Spleen (tissue), 11 donors: ENCODE results near the gene NDUFA11. TPM values are rescaled to one million over a fixed set of nuclear protein-coding genes. Genes with fewer than 3 reads are reported as not detected.

Experiments used
- DNase-seq: peaks from one replicate; pipeline ENCODE4 v3.0.0-alpha.2; 2020
- H3K27ac ChIP-seq, 8 donors: fragments of 200-600 bp; sonication (generic) in 7 of 8; 1 replicate in 4 of 8; 2 replicates in 4 of 8; pipeline versions ENCODE4 v1.5.0 to v1.8.0; 2016 to 2021; ENCODE audit warnings: inconsistent platforms in 4 of 8, mild to moderate bottlenecking in 4 of 8, moderate library complexity in 1 of 8
- H3K27me3 ChIP-seq, 7 donors: fragments of 200-600 bp; sonication (generic) in 6 of 7; replicated peaks in 1 of 7; 1 replicate in 4 of 7; 2 replicates in 3 of 7; pipeline versions ENCODE4 v1.5.0 to v1.8.0; 2016 to 2021; ENCODE audit warnings: inconsistent platforms in 3 of 7, mild to moderate bottlenecking in 1 of 7
- H3K36me3 ChIP-seq, 6 donors: fragments of 200-600 bp; sonication (generic) in 5 of 6; 1 replicate in 4 of 6; 2 replicates in 2 of 6; pipeline versions ENCODE4 v1.5.0 to v1.8.0; 2016 to 2021; ENCODE audit warnings: inconsistent platforms in 2 of 6
- H3K4me1 ChIP-seq, 6 donors: fragments of 200-600 bp; sonication (generic) in 5 of 6; 1 replicate in 3 of 6; 2 replicates in 3 of 6; pipeline versions ENCODE4 v1.5.0 to v1.8.0; 2016 to 2021; ENCODE audit warnings: inconsistent platforms in 3 of 6
- H3K4me3 ChIP-seq, 8 donors: fragments of 200-600 bp; sonication (generic) in 7 of 8; 1 replicate in 4 of 8; 2 replicates in 4 of 8; pipeline versions ENCODE4 v1.5.0 to v1.8.0; 2016 to 2021; ENCODE audit warnings: inconsistent platforms in 4 of 8, mild to moderate bottlenecking in 4 of 8, moderate library complexity in 2 of 8
- H3K9me3 ChIP-seq, 8 donors: fragments of 200-600 bp; sonication (generic) in 7 of 8; 1 replicate in 4 of 8; 2 replicates in 4 of 8; pipeline versions ENCODE4 v1.5.0 to v1.8.0; 2016 to 2021; ENCODE audit warnings: inconsistent platforms in 4 of 8
- CTCF ChIP-seq, 11 experiments: fragments of 200-600 bp in 7 of 11; fragments of 450-650 bp in 4 of 11; sonication (generic) in 4 of 11; IDR thresholded peaks in 8 of 11; conservative IDR thresholded peaks in 3 of 11; 1 replicate in 7 of 11; 2 replicates in 4 of 11; pipeline versions ENCODE4 v1.4.0 to v1.8.0; 2016 to 2021; ENCODE audit warnings: antibody characterized with exemption in 11 of 11, inconsistent platforms in 4 of 11, mild to moderate bottlenecking in 1 of 11
- POLR2A ChIP-seq, 3 donors: fragments of 450-650 bp; IDR thresholded peaks; one replicate each; pipeline ENCODE4 v1.5.1; 2017; ENCODE audit warnings: antibody characterized with exemption in 3 of 3, mild to moderate bottlenecking in 1 of 3
- POLR2AphosphoS5 ChIP-seq, 3 donors: sonication (generic); formaldehyde crosslinking; IDR thresholded peaks; one replicate each; pipeline ENCODE4 v1.5.1; 2017; ENCODE audit warnings: antibody characterized with exemption in 3 of 3
- WGBS, 5 donors: extraction: QIAGEN DNeasy Blood & Tissue Kit in 3 of 5; methylation state at CpG; one replicate each; pipeline versions ENCODE4 v1.1.5 to v1.1.7; 2013 to 2018; 5-methylcytosine and 5-hydroxymethylcytosine counted together
- intact Hi-C: fragments of 100-400 bp; cut with DNase I; formaldehyde crosslinking; loops from one replicate; pipeline ENCODE4 v1.15.0; 2023; ENCODE audit warnings: low total_unique reads
- polyA plus RNA-seq, 3 donors: library from polyadenylated mRNA; stranded (reverse); fragments of 200-250 nt; gene quantifications; one replicate each; pipeline ENCODE4 v1.2.1, GENCODE V29; 2013
- total RNA-seq, 7 donors: library from RNA; depleted of rRNA in 3 of 7; stranded (reverse); fragments of >200 nt in 3 of 7; fragmentation: NEBNext Ultra II Directional in 4 of 7; extraction: Animal tissue kit (Norgen Biotek cat#: 25700) in 4 of 7; gene quantifications; one replicate each; pipeline versions ENCODE4 v1.1.0 to v1.2.1, GENCODE V29; 2016 to 2021
- donor health status: healthy with polysubstance abuse.
- donor health status: DM: no; HTN: no; CAD: no; lungs with moderate emphysema.
- donor health status: DM: no; HTN: no; CAD: no.
- donor health status: Bipolar disorder and iron deficiency.
- donor health status: healthy.
- donor health status: DM: no; HTN: no; CAD: no.
- donor health status: DM: yes; HTN: yes; CAD: no.

Gene NDUFA11
- total and polyA plus RNA-seq, 10 donors = 83.8 to 377 (median 123) TPM

DNA sequence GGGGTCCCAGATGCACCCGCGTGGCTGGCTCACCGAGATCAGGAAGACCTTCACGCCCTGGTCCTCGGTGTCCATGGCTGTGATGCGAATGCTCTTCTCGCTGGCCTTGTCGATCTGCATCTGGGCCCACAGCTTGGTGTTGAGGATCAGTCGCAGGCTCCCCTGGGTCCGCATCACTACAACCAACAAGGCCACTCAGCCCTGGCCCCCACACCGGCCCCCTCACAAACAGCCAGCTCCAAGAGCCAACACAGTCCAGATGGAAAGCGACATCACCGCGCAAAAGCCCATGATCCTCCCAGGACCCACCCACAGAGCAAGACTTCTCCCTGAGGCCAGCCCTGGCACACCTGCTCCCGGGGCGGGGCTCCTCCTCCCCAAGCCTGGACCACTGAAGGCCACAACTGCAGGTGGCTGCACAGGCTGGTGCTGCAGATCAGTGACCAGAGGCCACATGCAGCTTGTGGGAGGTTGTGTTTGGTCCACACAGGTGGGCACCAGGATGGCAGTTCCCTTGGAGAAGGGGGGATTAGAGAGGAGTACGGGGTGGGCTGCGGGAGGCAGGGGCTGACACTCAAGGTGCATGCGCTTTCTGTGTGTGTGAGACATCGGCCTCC lies 15.0 kb upstream of the NDUFA11 start:
- DNase-seq = no peak
- TF ChIP-seq POLR2AphosphoS5 (IDR thresholded peaks at IDR 0.05) = peak in 1 of 3 donors; percentile 25
- no peak for TF ChIP-seq POLR2A (IDR thresholded peaks at IDR 0.05)
- Histone ChIP-seq H3K4me3 (no peak overlapping the region), H3K9me3 (no peaks in the 10 kb centered on the region), H3K27me3 (no peaks in the 10 kb centered on the region), H3K27ac (no peak overlapping the region), H3K4me1 (peaks cover 0 to 14% (median 10%) of the 10 kb centered on the region in 6 donors), H3K36me3 (peaks cover 12 to 100% (median 87%) of the 10 kb centered on the region in 6 donors)
- 96 to 100% (median 97%) methylated on average over 15 to 20 of the region's 20 CpGs for WGBS, 5 donors
- intact Hi-C loops = no loop called here

DNA sequence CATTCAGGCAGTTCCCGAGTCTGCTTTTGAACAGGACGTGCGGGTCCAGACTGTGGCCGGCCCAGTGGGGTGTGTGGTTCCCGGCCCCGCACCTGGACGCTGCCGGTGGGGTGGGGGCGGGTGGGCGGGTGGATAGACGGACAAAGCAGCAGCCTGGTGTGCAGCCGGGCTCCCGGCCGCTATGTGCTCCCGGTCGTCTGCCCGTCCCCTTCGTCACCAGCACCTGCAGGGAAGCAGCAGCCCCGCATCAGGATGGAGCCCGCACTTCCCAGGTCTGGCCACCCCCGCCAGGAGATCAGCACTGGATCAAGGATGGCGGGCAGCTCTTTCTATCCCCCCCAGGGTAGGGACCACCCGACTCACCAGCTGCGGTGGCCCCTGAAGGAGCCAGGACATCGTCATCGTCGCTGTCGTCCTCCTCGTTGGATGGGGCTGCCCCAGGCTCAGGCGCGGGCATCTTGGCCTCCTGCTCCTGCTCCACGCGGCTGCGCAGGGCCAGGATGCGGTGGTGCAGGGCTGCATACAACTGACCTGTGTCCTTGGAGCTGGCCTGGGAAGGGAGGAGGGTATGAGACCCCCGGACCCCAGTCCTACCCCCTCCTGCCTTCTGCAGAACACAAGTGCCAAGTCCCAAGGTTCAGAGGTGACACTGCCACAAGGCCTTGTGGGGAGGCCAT lies 14.0 kb upstream of the NDUFA11 start:
- TF ChIP-seq POLR2AphosphoS5 (IDR thresholded peaks at IDR 0.05) (peak in 1 of 3 donors; percentile 51), POLR2A (IDR thresholded peaks at IDR 0.05) (no peak)
- Histone ChIP-seq H3K9me3 (no peaks in the 10 kb centered on the region), H3K36me3 (peaks cover 12 to 97% (median 77%) of the 10 kb centered on the region in 6 donors), H3K4me3 (no peak overlapping the region), H3K27me3 (no peaks in the 10 kb centered on the region), H3K27ac (no peak overlapping the region), H3K4me1 (peaks cover 0 to 14% (median 10%) of the 10 kb centered on the region in 6 donors)
- 94 to 97% (median 95%) methylated on average over 23 to 36 of the region's 36 CpGs for WGBS, 5 donors
- DNase-seq = no peak
- intact Hi-C loops = no loop called here

DNA sequence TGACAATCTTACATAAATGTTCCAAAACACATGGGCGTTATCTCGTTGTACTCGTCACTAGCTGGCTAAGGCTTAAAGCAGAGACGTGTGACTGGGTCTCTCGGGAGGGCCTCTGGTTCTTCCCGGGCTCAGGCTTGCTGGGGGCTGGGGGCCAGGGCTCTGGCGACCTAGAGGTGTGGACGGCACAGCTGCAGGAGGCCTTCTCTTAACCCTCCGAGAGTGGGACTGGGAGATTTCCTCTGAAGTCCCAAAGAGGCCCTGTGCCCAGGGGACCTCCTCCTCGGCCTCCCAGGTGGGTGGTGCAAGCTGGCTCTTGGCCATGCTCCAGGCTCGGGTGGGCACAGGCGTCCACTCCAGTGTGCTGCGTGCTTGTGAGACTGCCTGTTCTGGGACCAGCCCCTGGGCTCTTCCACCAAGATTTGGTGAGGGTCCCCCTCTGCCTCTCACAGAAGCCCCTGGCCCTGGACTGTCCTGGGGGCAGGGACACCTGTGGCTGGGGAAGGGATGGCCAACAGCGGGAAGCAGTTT lies 12.7 kb upstream of the NDUFA11 start:
- H3K27ac ChIP-seq = no peak overlapping the region
- no peak for DNase-seq
- H3K4me1 ChIP-seq = peaks cover 0 to 3% (median under 1%) of the 10 kb centered on the region in 6 donors
- no peak overlapping the region for H3K4me3 ChIP-seq
- 75 to 90% (median 84%) methylated on average over 10 to 14 of the region's 14 CpGs for WGBS, 5 donors
- intact Hi-C loops = no loop called here
- no peaks in the 10 kb centered on the region for H3K9me3 ChIP-seq
- no peak for TF ChIP-seq CTCF (IDR thresholded peaks at IDR 0.05 in 8 of 11, conservative IDR thresholded peaks at IDR 0.05 in 3 of 11)
- TF ChIP-seq POLR2A (IDR thresholded peaks at IDR 0.05) = no peak
- TF ChIP-seq POLR2AphosphoS5 (IDR thresholded peaks at IDR 0.05) = peak in 2 of 3 donors; percentile 21 to 31
- H3K27me3 ChIP-seq = no peaks in the 10 kb centered on the region
- peaks cover 12 to 94% (median 67%) of the 10 kb centered on the region in 6 donors for H3K36me3 ChIP-seq

DNA sequence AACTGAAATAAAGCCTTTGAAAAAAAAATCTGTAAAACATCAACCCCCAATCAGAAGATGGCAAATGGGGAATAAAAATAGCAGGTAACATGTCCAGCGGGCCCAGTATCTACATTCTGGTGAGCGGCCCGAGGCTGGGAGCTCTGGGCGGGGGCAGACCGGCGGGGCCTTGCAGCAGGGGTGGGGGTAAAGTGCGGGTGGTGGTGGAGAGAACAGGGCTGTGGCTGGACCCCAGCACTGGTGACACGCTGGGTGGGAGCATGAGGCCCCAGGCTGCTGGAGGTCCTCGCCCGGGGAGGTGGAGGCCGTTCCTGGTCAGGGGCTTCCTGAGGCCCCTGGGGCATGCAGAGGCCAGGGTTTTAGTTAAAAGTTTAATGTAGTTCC lies 12.2 kb upstream of the NDUFA11 start:
- no peak overlapping the region for H3K4me3 ChIP-seq
- H3K4me1 ChIP-seq = no peaks in the 10 kb centered on the region
- TF ChIP-seq POLR2A (IDR thresholded peaks at IDR 0.05) = no peak
- no peak for TF ChIP-seq CTCF (IDR thresholded peaks at IDR 0.05 in 8 of 11, conservative IDR thresholded peaks at IDR 0.05 in 3 of 11)
- no peak for TF ChIP-seq POLR2AphosphoS5 (IDR thresholded peaks at IDR 0.05)
- 91 to 95% (median 92%) methylated on average over 11 of the region's 11 CpGs for WGBS, 5 donors
- H3K27me3 ChIP-seq = no peaks in the 10 kb centered on the region
- peaks cover 12 to 94% (median 64%) of the 10 kb centered on the region in 6 donors for H3K36me3 ChIP-seq
- no peak for DNase-seq
- H3K27ac ChIP-seq = no peak overlapping the region
- intact Hi-C loops = no loop called here
- no peaks in the 10 kb centered on the region for H3K9me3 ChIP-seq
